Motor neuron (in vitro differentiated cells): ENCODE measurements around the gene ARHGEF9. TPM values are rescaled to one million over a fixed set of nuclear protein-coding genes. Genes with fewer than 3 reads are reported as not detected.
A peak's percentile ranks its signal among the peaks of the same experiment; 100 is the strongest.

Experiments
- ATAC-seq, 8 experiments: fragments of 200-7000 bp; cut with Tn5 transposase; replicated peaks in 6 of 8; 2 replicates each; pipeline ENCODE4 v1.8.0; 2021; ENCODE audit warnings: mild to moderate bottlenecking in 8 of 8, moderate library complexity in 8 of 8
- H3K27ac ChIP-seq, 2 donors: fragments of 250-450 bp; sonication (Bioruptor Pico); 2 replicates each; pipeline ENCODE4 v1.9.0; 2021; ENCODE audit warnings: antibody characterized with exemption in 2 of 2, mild to moderate bottlenecking in 2 of 2, moderate library complexity in 1 of 2
- H3K4me1 ChIP-seq, 2 donors: fragments of 250-450 bp; sonication (Bioruptor Pico); replicated peaks in 1 of 2; 2 replicates each; pipeline ENCODE4 v1.6.1; 2021; ENCODE audit warnings: antibody characterized with exemption in 2 of 2, mild to moderate bottlenecking in 2 of 2, moderate library complexity in 1 of 2
- H3K4me3 ChIP-seq, 5 donors: fragments of 250-450 bp; sonication (Bioruptor Pico); 2 replicates each; pipeline ENCODE4 v1.9.0; 2021; ENCODE audit warnings: antibody characterized with exemption in 5 of 5, mild to moderate bottlenecking in 5 of 5, moderate library complexity in 4 of 5
- WGBS, 10 experiments: fragments of 450-650 bp; shearing (Covaris generic); methylation state at CpG; one replicate each; pipeline ENCODE4 v1.0.0; 2022; 5-methylcytosine and 5-hydroxymethylcytosine counted together
- in situ Hi-C, 9 experiments: fragments of 400-800 bp; cut with MboI; loops; one replicate each; pipeline ENCODE4 v1.15.0; 2021; ENCODE audit warnings: low sequenced_read_pairs in 9 of 9, low pct_unique_long_range_greater_than_20kb in 2 of 9; ENCODE audit not compliant: unreplicated experiment in 9 of 9
- total RNA-seq, 8 experiments: library from RNA; unstranded; fragments of 300-600 nt; gene quantifications; 2 replicates each; pipeline versions ENCODE4 v1.2.3 to v1.2.4, GENCODE V29; 2022

ARHGEF9 gene
- total RNA-seq, 8 experiments from 2014 or later = 17.6 to 46.4 (median 34.3) TPM

GRCh38 chrX:63743596-63743995, 41.4 kb downstream of the ARHGEF9 start:
- H3K4me1 ChIP-seq = no peaks in the 10 kb centered on the region
- in situ Hi-C loops = no loop called here
- WGBS, 10 experiments = 36 to 100% (median 67%) methylated on average over 1 to 2 of the region's 2 CpGs; no CpG with 5 or more reads in 6 of the 10 experiments
- no peak overlapping the region for H3K4me3 ChIP-seq
- no peak for ATAC-seq
- H3K27ac ChIP-seq = no peak overlapping the region

- H3K27ac ChIP-seq = no peak overlapping the region
- 57% methylated on average over 1 of the region's 2 CpGs; no CpG with 5 or more reads in 9 of the 10 experiments for WGBS, 10 experiments
- H3K4me3 ChIP-seq = no peak overlapping the region
- in situ Hi-C loops = no loop called here
- ATAC-seq = no peak
- no peaks in the 10 kb centered on the region for H3K4me1 ChIP-seq
These were observed 44.6 kb downstream of the ARHGEF9 start for GRCh38 chrX:63740382-63740781.

GRCh38 chrX:63739885-63740284, 45.1 kb downstream of the ARHGEF9 start:
- Histone ChIP-seq H3K27ac (no peak overlapping the region), H3K4me1 (no peaks in the 10 kb centered on the region), H3K4me3 (no peak overlapping the region)
- in situ Hi-C loops = no loop called here
- no peak for ATAC-seq

GRCh38 chrX:63738696-63739095, 46.3 kb downstream of the ARHGEF9 start:
- H3K27ac ChIP-seq = no peak overlapping the region
- no peaks in the 10 kb centered on the region for H3K4me1 ChIP-seq
- whole genome bisulfite sequencing, 10 experiments = 14% methylated on average over 1 of the region's 1 CpG; no CpG with 5 or more reads in 9 of the 10 experiments
- in situ Hi-C loops = no loop called here
- ATAC-seq = no peak
- no peak overlapping the region for H3K4me3 ChIP-seq

DNA sequence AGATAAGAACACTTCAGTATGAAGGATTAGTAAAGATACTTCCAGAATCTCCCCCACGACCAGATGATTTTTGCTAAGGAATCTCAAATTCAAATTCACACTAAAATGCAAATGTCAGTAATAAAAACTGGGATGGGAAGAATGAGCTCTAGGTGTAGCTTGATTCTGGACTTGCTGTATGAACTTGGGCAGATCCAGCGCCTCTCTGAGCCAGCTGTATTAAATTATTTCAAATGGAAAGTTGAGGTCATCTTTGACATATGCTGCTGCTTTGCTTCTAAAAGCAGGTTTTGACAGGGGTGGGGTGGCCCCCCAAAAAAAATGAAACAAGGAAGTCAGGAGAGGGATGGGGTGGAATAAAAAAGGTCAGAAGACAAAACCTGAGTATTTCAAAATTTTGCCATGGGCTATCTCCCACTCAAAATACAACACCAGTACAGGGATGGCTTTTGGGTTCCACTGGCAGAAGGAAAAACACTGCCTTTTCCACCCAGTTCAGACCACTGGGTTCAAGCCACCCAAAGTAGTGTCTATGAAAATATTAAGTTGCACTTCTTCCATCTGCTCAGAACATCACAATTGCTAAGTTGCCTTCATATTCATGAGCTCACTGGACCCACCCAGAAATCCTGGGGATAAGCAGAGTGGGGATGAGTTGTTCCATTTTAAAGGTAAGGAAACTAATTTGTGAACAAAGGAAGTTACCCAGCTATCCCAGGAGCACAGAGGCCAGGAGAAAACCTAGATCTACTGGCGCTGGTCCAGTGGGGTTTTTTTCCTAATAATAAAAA, 47.7 kb downstream of the ARHGEF9 start:
- ATAC-seq = peak in 3 of 8 experiments; percentile 20 to 77 (median 66)
- Histone ChIP-seq H3K4me1 (no peaks in the 10 kb centered on the region), H3K4me3 (no peak overlapping the region), H3K27ac (no peak overlapping the region)
- 17 to 83% (median 40%) methylated on average over 1 to 3 of the region's 3 CpGs; no CpG with 5 or more reads in 5 of the 10 experiments for WGBS, 10 experiments
- in situ Hi-C loops = no loop called here

DNA sequence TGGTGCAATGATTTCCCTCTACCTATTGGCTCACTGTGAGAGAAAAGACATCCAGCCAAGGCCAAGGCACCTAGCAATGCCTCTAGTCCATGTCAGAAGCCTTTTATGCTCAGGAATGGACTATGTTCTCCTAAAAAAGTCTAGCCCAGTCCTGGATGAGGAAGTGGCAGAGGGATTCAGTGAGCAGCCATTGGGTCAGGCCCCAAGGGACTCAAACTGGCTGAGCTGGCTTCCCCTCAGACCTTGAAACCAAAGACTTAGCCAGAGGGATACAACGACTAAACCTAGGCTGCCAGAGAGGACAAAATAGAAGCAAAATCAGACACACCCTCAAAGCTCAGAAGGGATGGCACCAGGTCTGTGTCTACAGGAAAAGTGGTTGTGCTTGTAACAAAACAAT, 49.1 kb downstream of the ARHGEF9 start:
- WGBS, 10 experiments = 0 to 100% (median 33%) methylated on average over 1 of the region's 1 CpG; no CpG with 5 or more reads in 7 of the 10 experiments
- H3K4me3 ChIP-seq = no peak overlapping the region
- in situ Hi-C loops = no loop called here
- ATAC-seq = no peak
- H3K27ac ChIP-seq = no peak overlapping the region
- no peaks in the 10 kb centered on the region for H3K4me1 ChIP-seq

- ATAC-seq = no peak
- H3K4me3 ChIP-seq = no peak overlapping the region
- in situ Hi-C loops = no loop called here
- WGBS, 10 experiments = 40 to 100% (median 86%) methylated on average over 1 of the region's 1 CpG; no CpG with 5 or more reads in 4 of the 10 experiments
- H3K27ac ChIP-seq = no peak overlapping the region
- no peaks in the 10 kb centered on the region for H3K4me1 ChIP-seq
These were observed 64.7 kb downstream of the ARHGEF9 start for GRCh38 chrX:63720293-63720692.

DNA sequence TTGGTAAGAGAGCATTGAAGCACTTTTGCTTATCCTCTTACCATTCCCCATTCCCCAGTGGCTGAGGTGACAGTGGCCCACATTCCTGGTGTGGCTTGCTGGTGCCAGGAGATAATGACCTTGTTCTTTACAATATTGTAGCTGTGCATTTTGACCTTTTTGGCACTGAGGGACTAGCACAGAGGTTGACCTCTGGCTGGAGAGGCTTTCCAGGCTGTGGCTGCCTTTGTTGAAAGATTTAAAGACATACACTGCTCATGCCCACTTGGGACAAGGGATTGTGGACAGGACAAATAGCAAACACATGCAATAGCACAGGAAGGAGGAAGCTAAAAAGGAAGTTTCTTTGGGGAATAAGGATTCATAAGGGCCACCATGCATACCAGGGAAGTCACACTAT, 65.4 kb downstream of the ARHGEF9 start:
- no peak for ATAC-seq
- H3K4me1 ChIP-seq = no peaks in the 10 kb centered on the region
- H3K27ac ChIP-seq = no peak overlapping the region
- H3K4me3 ChIP-seq = no peak overlapping the region
- in situ Hi-C loops = no loop called here

GRCh38 chrX:63718010-63718694, 66.9 kb downstream of the ARHGEF9 start:
- no peaks in the 10 kb centered on the region for H3K4me1 ChIP-seq
- in situ Hi-C loops = no loop called here
- no peak overlapping the region for H3K4me3 ChIP-seq
- ATAC-seq = no peak
- WGBS, 10 experiments = 56% methylated on average over 1 of the region's 2 CpGs; no CpG with 5 or more reads in 9 of the 10 experiments
- no peak overlapping the region for H3K27ac ChIP-seq

DNA sequence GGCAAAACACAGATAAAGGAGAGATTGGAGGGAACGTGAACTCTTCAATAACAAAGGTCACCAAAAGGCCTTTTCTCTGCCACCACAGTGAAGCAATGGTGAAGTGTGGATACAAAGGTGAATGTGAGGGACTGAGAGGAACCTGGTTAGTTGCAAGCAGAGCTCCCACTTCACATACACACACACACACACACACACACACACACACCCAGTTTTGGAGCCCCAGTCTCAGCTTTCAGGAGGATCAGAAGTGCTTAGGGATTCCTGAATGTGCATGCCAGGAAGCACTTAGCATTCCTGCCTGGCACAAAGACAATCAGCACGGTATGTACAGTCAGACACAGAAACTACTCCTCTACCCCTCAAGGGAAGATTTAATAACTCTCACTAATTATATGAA, 71.5 kb downstream of the ARHGEF9 start:
- 0 to 100% (median 14%) methylated on average over 1 of the region's 2 CpGs; no CpG with 5 or more reads in 5 of the 10 experiments for WGBS, 10 experiments
- peak in 3 of 8 experiments; percentile 52 to 94 (median 75) for ATAC-seq
- H3K4me1 ChIP-seq = no peaks in the 10 kb centered on the region

DNA sequence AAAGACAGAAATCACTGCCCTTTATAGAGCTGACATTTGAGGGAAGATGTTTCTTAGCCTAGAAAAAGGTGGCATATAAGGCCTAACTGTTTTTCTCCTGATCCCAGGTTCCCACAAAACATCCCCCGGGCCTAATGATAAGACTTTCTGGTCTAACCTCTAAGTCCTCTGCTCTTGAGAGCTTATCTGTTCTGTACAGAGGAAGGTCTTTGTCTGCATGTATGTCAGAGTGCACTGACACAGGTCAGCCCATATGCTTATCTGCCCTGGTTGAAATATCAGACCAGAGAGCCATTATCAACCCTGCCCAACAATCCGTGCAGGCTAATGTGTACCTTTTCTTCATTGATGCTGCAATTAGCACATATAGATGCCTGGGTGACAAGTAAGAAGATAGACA, 76.2 kb downstream of the ARHGEF9 start:
- no peak for ATAC-seq
- WGBS, 10 experiments = 35 to 100% (median 93%) methylated on average over 1 to 2 of the region's 2 CpGs; no CpG with 5 or more reads in 7 of the 10 experiments
- H3K4me3 ChIP-seq = no peak overlapping the region
- no peaks in the 10 kb centered on the region for H3K4me1 ChIP-seq
- H3K27ac ChIP-seq = no peak overlapping the region
- in situ Hi-C loops = no loop called here

More for the DNA sequence above, 71.5 kb downstream of the ARHGEF9 start:
- no peak overlapping the region for H3K4me3 ChIP-seq
- H3K27ac ChIP-seq = no peak overlapping the region
- in situ Hi-C loops = no loop called here

DNA sequence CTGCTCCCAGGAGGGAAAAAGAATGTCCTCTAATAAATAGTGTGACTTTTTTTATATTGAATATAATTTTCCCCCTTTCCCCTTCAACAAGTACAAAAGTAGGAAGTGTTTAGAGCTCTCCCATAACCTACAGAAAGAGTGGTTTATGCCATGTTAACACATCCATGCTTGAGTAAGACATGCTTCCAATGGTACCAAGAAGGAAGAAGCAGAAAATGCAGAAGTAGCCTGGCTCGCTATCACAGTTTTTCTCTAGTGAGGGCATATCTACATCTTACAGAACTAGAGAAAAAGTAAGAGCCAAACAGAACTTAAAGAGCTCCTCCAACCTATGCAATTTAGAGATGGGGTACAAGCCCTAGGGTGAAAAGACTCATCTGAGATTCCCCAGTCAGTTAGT, 82.5 kb downstream of the ARHGEF9 start:
- Histone ChIP-seq H3K27ac (no peak overlapping the region), H3K4me1 (no peaks in the 10 kb centered on the region), H3K4me3 (no peak overlapping the region)
- in situ Hi-C loops = no loop called here
- WGBS, 10 experiments = 36 to 100% (median 93%) methylated on average over 1 of the region's 1 CpG; no CpG with 5 or more reads in 4 of the 10 experiments
- ATAC-seq = no peak

DNA sequence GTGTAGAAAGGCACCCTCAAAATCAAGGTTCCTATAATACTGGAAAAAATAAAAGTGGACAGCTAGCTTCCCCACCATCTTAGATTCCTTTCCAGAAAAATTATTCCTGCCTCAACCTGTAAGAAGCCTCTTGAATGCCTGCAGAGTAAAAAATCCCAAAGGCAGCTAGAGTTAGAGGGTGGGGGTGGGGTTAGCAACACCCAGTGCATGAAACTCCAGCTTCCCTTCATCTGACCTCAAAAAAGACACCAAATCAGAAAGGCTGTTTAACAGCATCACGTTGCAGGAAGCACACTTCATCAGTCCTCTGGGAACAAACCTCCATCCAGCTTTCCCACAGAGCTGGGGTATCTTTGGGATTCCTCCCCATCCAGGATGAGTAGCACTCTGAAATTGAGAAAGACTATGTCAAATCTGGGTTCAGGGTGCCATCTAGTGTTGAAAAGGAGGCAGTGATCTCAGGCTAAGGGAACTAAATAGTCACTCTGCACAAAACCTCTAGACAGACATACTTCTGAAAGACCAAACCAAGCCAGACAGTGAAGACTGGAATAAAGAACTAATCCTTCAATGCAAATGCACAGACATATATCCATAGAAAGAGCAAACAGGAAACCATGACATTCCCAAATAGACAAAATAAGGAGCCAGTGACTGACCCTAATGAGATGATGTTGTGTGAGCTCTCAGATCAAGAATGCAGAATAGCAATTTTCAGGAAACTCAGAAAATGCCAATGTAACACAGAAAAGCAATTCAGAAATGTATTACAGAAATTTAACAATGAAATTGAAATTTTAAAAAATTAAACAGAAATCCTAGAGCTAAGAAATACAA, 97.9 kb downstream of the ARHGEF9 start:
- Histone ChIP-seq H3K4me3 (no peak overlapping the region), H3K27ac (no peak overlapping the region), H3K4me1 (no peaks in the 10 kb centered on the region)
- 0 to 17% (median 0%) methylated on average over 1 of the region's 1 CpG; no CpG with 5 or more reads in 7 of the 10 experiments for WGBS, 10 experiments
- in situ Hi-C loops = no loop called here
- ATAC-seq = peak in 3 of 8 experiments; percentile 83 to 88 (median 84)
